K562 (cell line): ENCODE results near the gene TOMM40L. TPM values are rescaled to one million over a fixed set of nuclear protein-coding genes. Genes with fewer than 3 reads are reported as not detected.

Experiments
- ATAC-seq: fragments of 200-7000 bp; cut with Tn5 transposase; 3 replicates; pipeline ENCODE4 v1.9.1; 2020; ENCODE audit warnings: moderate library complexity
- BruUV-seq: library from RNA; stranded (reverse); fragments of 400-500 nt; replicated peaks from 2 replicates; lab custom pipeline; 2021; lab: Mats Ljungman, UMichigan
- CTCF ChIA-PET: fragments of 300-600 bp; formaldehyde crosslinking; extraction: SDS; loops from one replicate; lab custom pipeline; 2021; ENCODE audit warnings: low intra/inter-chr PET ratio; lab: Yijun Ruan, JAX
- POLR2A ChIA-PET: fragments of 300-600, 350-650 bp; sonication (Branson Sonifier 250); formaldehyde crosslinking; extraction: SDS; loops from one replicate; lab custom pipeline; 2021; ENCODE audit warnings: antibody characterized with exemption, inconsistent platforms; lab: Yijun Ruan, JAX
- DNase-seq, 4 experiments: peaks; one replicate each; pipeline versions ENCODE4 v3.0.0 to v3.0.0-alpha.2; 2011 to 2018; ENCODE audit warnings: low spot score in 3 of 4, mixed read lengths in 3 of 4; ENCODE audit errors: extremely low read depth in 1 of 4
- FAIRE-seq: peaks from 2 replicates; lab custom pipeline; 2011; peaks lifted over from hg19 to GRCh38; lab: Jason Lieb, UNC
- H2AFZ ChIP-seq: 2 replicates; pipeline ENCODE4 v1.6.0; 2011; ENCODE audit warnings: low read depth, low read length, control low read depth, inconsistent platforms
- H3K27ac ChIP-seq: fragments of 200-600 bp; 3 replicates; pipeline ENCODE4 v1.8.0; 2011; ENCODE audit warnings: low read depth, mild to moderate bottlenecking, control low read depth, inconsistent platforms, low read length, moderate library complexity, mixed read lengths; ENCODE audit errors: extremely low read depth
- H3K27me3 ChIP-seq, 2 experiments: fragments of 300-600 bp in 1 of 2; 2 replicates in 1 of 2; 3 replicates in 1 of 2; pipeline versions ENCODE4 v1.6.0 to v1.8.0; 2011; ENCODE audit warnings: inconsistent platforms in 2 of 2, low read length in 2 of 2, mild to moderate bottlenecking in 1 of 2, mixed read lengths in 1 of 2, moderate library complexity in 1 of 2; ENCODE audit not compliant: control insufficient read depth in 2 of 2, insufficient read depth in 2 of 2
- H3K36me3 ChIP-seq: fragments of 300-600 bp; 3 replicates; pipeline ENCODE4 v1.8.0; 2011; ENCODE audit warnings: mild to moderate bottlenecking, low read length, inconsistent platforms; ENCODE audit not compliant: control insufficient read depth, insufficient read depth
- H3K4me1 ChIP-seq, 2 experiments: fragments of 200-600 bp in 1 of 2; replicated peaks in 1 of 2; 2 replicates in 1 of 2; 3 replicates in 1 of 2; pipeline versions ENCODE4 v1.5.1 to v1.8.0; 2011; ENCODE audit warnings: inconsistent platforms in 2 of 2, low read length in 2 of 2, mild to moderate bottlenecking in 1 of 2, mixed read lengths in 1 of 2, moderate library complexity in 1 of 2; ENCODE audit not compliant: control insufficient read depth in 2 of 2, insufficient read depth in 2 of 2
- H3K4me2 ChIP-seq: 2 replicates; pipeline ENCODE4 v1.6.1; 2011; ENCODE audit warnings: low read length, control low read depth, inconsistent platforms, mixed read lengths; ENCODE audit not compliant: insufficient read depth
- H3K4me3 ChIP-seq: fragments of 200-600 bp; sonication (generic), shearing (Covaris generic); 2 replicates; pipeline ENCODE4 v1.5.1; 2016; ENCODE audit warnings: control low read depth, inconsistent platforms
- H3K79me2 ChIP-seq: fragments of 200-600 bp; 3 replicates; pipeline ENCODE4 v1.8.0; 2011; ENCODE audit warnings: low read length, inconsistent platforms; ENCODE audit not compliant: control insufficient read depth, insufficient read depth
- H3K9ac ChIP-seq, 2 experiments: 2 replicates each; pipeline versions ENCODE4 v1.6.0 to v1.6.1; 2011; ENCODE audit warnings: low read depth in 2 of 2, low read length in 2 of 2, control low read depth in 1 of 2, inconsistent platforms in 1 of 2, mild to moderate bottlenecking in 1 of 2, mixed read lengths in 1 of 2; ENCODE audit not compliant: insufficient read depth in 1 of 2
- H3K9me1 ChIP-seq: one replicate; pipeline ENCODE4 v1.6.0; 2011; ENCODE audit warnings: inconsistent platforms, mild to moderate bottlenecking, low read length, moderate library complexity; ENCODE audit not compliant: control insufficient read depth, insufficient read depth
- H3K9me3 ChIP-seq: replicated peaks from 2 replicates; pipeline ENCODE4 v1.5.1; 2011; ENCODE audit warnings: low read depth, low read length, inconsistent platforms; ENCODE audit not compliant: control insufficient read depth, insufficient read depth
- H4K20me1 ChIP-seq: replicated peaks from 2 replicates; pipeline ENCODE4 v1.6.1; 2011; ENCODE audit warnings: low read length, inconsistent platforms, mixed read lengths; ENCODE audit not compliant: control insufficient read depth, insufficient read depth
- CEBPB ChIP-seq: fragments of 450-650 bp; IDR thresholded peaks from 2 replicates; pipeline ENCODE4 v1.6.1; 2016; ENCODE audit warnings: missing genetic modification characterization, missing compliant biosample characterization
- CXXC5 ChIP-seq: fragments of 250-450 bp; sonication (Bioruptor Pico); IDR thresholded peaks from 2 replicates; pipeline ENCODE4 v1.8.0; 2022; ENCODE audit warnings: inconsistent platforms, mild to moderate bottlenecking, moderate library complexity
- HDAC8 ChIP-seq: fragments of 450-650 bp; IDR thresholded peaks from 2 replicates; pipeline ENCODE4 v1.6.1; 2016; ENCODE audit warnings: mild to moderate bottlenecking, missing genetic modification characterization, moderate library complexity, missing compliant biosample characterization
- HNRNPL ChIP-seq: fragments of 200-400 bp; formaldehyde crosslinking; IDR thresholded peaks from 2 replicates; pipeline ENCODE4 v1.6.1; 2017; ENCODE audit warnings: low read depth, mild to moderate bottlenecking, low read length
- JUNB ChIP-seq: fragments of 450-650 bp; formaldehyde crosslinking; conservative IDR thresholded peaks from 2 replicates; pipeline ENCODE4 v1.4.0; 2020; ENCODE audit warnings: mild to moderate bottlenecking
- MTA1 ChIP-seq: fragments of 450-650 bp; IDR thresholded peaks from 2 replicates; pipeline ENCODE4 v1.6.1; 2017; ENCODE audit warnings: borderline replicate concordance
- NRF1 ChIP-seq, 2 experiments: fragments of 450-650 bp; IDR thresholded peaks in 1 of 2; conservative IDR thresholded peaks in 1 of 2; 2 replicates each; pipeline ENCODE4 v1.6.1; 2014; ENCODE audit warnings: mild to moderate bottlenecking in 2 of 2
- PHTF2 ChIP-seq: fragments of 250-450 bp; sonication (Bioruptor Pico); IDR thresholded peaks from 2 replicates; pipeline ENCODE4 v1.5.0; 2021; ENCODE audit warnings: mild to moderate bottlenecking
- PPARD ChIP-seq: fragments of 250-450 bp; sonication (Bioruptor Pico); IDR thresholded peaks from 2 replicates; pipeline ENCODE4 v1.8.0; 2022; ENCODE audit warnings: inconsistent platforms, mild to moderate bottlenecking, moderate library complexity
- PRDM10 ChIP-seq: fragments of 450-650 bp; IDR thresholded peaks from 2 replicates; pipeline ENCODE4 v1.6.1; 2018; ENCODE audit not compliant: partially characterized antibody
- RCOR1 ChIP-seq, 2 experiments: IDR thresholded peaks; 2 replicates each; pipeline ENCODE4 v1.6.1; 2012; ENCODE audit warnings: low read depth in 2 of 2, low read length in 2 of 2, borderline replicate concordance in 1 of 2, improper control_type of control experiment in 1 of 2
- ZNF239 ChIP-seq: fragments of 250-450 bp; sonication (Bioruptor Pico); IDR thresholded peaks from 2 replicates; pipeline ENCODE4 v1.4.0; 2020; ENCODE audit warnings: mild to moderate bottlenecking
- ZNF282 ChIP-seq: sonication (generic); formaldehyde crosslinking; IDR thresholded peaks from 2 replicates; pipeline ENCODE4 v1.8.1; 2023; ENCODE audit warnings: missing genetic modification reagents
- ZNF436 ChIP-seq: fragments of 250-450, 450-650 bp; sonication (Bioruptor Pico); formaldehyde crosslinking; IDR thresholded peaks from 2 replicates; pipeline ENCODE4 v1.7.0; 2020; ENCODE audit warnings: mild to moderate bottlenecking
- ZNF445 ChIP-seq: fragments of 250-450 bp; sonication (Bioruptor Pico); IDR thresholded peaks from 2 replicates; pipeline ENCODE4 v1.4.0; 2020; ENCODE audit warnings: low read depth, mild to moderate bottlenecking, moderate library complexity
- WGBS: fragments of 100-300 bp; shearing (Covaris generic); methylation state at CpG from one replicate; pipeline ENCODE4 v1.1.6; 2016; ENCODE audit warnings: low coverage, mixed read lengths; ENCODE audit not compliant: insufficient coverage; ENCODE audit errors: missing lambda C conversion rate; 5-methylcytosine and 5-hydroxymethylcytosine counted together
- in situ Hi-C: fragments of 300-500 bp; cut with MboI; formaldehyde crosslinking; loops from 4 replicates; pipeline ENCODE4 v1.15.0; 2018; ENCODE audit warnings: inconsistent platforms, mixed read lengths
- intact Hi-C: fragments of 100-400 bp; cut with micrococcal nuclease; formaldehyde crosslinking; loops from 2 replicates; pipeline ENCODE4 v1.14.2; 2022
- polyA plus RNA-seq, 8 experiments: library from polyadenylated mRNA; depleted of rRNA in 4 of 8; stranded (reverse) in 5 of 8; unstranded in 3 of 8; fragments of >200 nt; fragmentation: Nextera tagmentation in 2 of 8; fragmentation: Illumina TruSeq in 1 of 8; extraction: Ambion mirVana in 2 of 8; extraction: Trizol in 1 of 8; gene quantifications; 2 replicates each; pipeline versions ENCODE4 v1.2.1 to v1.2.3, GENCODE V29; 2011 to 2014; ENCODE audit warnings: inconsistent platforms in 1 of 8, missing spikeins in 1 of 8
- total RNA-seq, 7 experiments: library from RNA; depleted of rRNA in 6 of 7; stranded (reverse); fragments of >200 nt in 6 of 7; fragmentation: Illumina TruSeq in 2 of 7; extraction: Trizol in 2 of 7; gene quantifications; 2 replicates each; pipeline versions ENCODE4 v1.2.1 to v1.2.3, GENCODE V29; 2011 to 2021; ENCODE audit warnings: low replicate concordance in 1 of 7

Gene TOMM40L
- total and polyA plus RNA-seq, 9 of the 15 experiments (the other 6 are each of a cell fraction or from before 2014, with no cell fraction given): 9.6 to 33.6 (median 25.2) TPM

DNA sequence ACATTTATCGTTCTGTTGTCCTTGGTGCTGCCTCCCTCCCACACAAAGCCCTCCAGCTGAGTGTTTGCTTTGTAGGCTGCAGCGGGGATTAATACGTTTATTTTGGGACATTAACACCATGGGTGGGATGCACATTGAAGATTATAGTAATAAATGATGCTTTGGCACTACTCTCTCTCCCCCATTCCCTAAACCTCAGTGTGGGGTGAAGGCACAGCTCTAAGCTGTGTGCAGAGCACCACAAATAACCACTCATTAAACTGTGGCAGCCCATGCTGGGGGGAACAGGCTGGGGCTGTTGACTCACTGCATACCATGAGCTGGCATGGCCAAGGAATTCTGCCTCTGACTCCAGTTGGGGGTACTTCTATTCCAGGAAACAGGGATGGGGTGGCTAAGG lies 40.3 kb downstream of the TOMM40L start:
- Histone ChIP-seq H3K4me1 (no peaks in the 10 kb centered on the region; a peak in 1 of 5 replicates), H3K79me2 (no peaks in the 10 kb centered on the region), H3K27me3 (peaks cover 7 to 30% of the 10 kb centered on the region in 2 experiments; a peak in 4 of 5 replicates), H3K9me1 (no peaks in the 10 kb centered on the region), H2AFZ (no peak overlapping the region), H3K4me3 (no peak overlapping the region), H3K27ac (no peak overlapping the region), H3K36me3 (no peaks in the 10 kb centered on the region), H3K9me3 (no peaks in the 10 kb centered on the region), H4K20me1 (no peaks in the 10 kb centered on the region), H3K4me2 (no peak overlapping the region), H3K9ac (no peak overlapping the region)
- intact Hi-C loops (no loop called here), in situ Hi-C loops (no loop called here)
- WGBS: 3% methylated on average over 3 of the region's 3 CpGs
- CTCF ChIA-PET: no interaction called here
- DNase-seq (no peak), FAIRE-seq (no peak), ATAC-seq (no peak)
- no TSS peak for BruUV-seq
- POLR2A ChIA-PET: interaction anchor here (0.6 to 1.2 kb wide), 3 partner anchors 16 to 1155 kb away, joined by 3 read pairs; no protein-coding TSS in a partner anchor
- no peak for TF ChIP-seq ZNF445 (CRISPR knock-in tag)
- no peak for TF ChIP-seq PRDM10
- no peak for TF ChIP-seq MTA1
- no peak for TF ChIP-seq JUNB (CRISPR knock-in tag)
- TF ChIP-seq ZNF239 (CRISPR knock-in tag): no peak
- TF ChIP-seq HDAC8 (tag): no peak
- no peak for TF ChIP-seq ZNF282 (CRISPR knock-in tag)
- TF ChIP-seq PHTF2 (CRISPR knock-in tag): no peak
- TF ChIP-seq ZNF436 (CRISPR knock-in tag): no peak
- TF ChIP-seq RCOR1 (IDR thresholded peaks at IDR 0.05; ENCODE audit: borderline replicate concordance in 1 of 2, low read depth in 2 of 2, low read length in 2 of 2): no peak
- TF ChIP-seq NRF1 (conservative IDR thresholded peaks at IDR 0.05 in 1 of 2, IDR thresholded peaks at IDR 0.05 in 1 of 2): no peak
- no peak for TF ChIP-seq CXXC5 (CRISPR knock-in tag)
- TF ChIP-seq HNRNPL: no peak
- TF ChIP-seq CEBPB (tag): no peak
- TF ChIP-seq PPARD (CRISPR knock-in tag): no peak
